ENCODE measurements around the gene ARL4C.

The ARL4C gene

GRCh38 chr2:234497594-234498235, 834 bp upstream of the ARL4C start:
- no peak for DNase-seq

DNA sequence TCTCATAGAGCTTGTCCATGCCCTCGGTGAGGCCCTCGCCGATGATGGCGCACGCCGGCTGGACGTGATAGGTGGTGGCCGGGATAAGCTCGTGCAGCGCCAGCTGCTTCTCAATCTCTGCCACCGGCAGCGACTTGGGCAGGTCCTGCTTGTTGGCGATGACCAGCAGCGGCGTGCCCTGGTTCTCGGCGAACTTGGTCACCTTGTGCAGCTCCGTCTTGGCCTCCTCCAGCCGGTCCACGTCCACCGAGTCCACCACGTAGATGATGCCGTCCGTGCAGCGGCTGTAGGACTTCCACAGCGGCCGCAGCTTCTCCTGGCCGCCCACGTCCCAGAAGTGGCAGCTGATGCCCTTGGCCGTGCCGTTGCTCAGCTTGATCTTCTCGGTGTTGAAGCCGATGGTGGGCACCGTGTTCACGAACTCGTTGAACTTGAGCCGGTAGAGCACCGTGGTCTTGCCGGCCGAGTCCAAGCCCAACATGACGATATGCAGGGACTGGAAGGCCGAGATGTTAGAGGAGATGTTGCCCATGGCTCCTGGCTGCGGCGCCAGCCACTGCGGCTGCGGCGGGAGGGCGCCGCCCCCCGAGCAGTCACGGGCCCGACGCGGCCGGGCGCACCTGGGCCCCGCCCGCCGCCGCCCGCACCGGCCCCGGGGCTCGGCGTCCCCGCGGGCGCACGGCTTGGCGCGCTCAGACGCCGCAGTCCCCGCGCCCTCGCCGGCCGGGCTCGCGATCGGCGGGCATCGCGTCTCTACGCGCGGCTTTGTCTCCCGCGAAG, 636 bp downstream of the ARL4C start:
- DNase-seq = no peak

DNA sequence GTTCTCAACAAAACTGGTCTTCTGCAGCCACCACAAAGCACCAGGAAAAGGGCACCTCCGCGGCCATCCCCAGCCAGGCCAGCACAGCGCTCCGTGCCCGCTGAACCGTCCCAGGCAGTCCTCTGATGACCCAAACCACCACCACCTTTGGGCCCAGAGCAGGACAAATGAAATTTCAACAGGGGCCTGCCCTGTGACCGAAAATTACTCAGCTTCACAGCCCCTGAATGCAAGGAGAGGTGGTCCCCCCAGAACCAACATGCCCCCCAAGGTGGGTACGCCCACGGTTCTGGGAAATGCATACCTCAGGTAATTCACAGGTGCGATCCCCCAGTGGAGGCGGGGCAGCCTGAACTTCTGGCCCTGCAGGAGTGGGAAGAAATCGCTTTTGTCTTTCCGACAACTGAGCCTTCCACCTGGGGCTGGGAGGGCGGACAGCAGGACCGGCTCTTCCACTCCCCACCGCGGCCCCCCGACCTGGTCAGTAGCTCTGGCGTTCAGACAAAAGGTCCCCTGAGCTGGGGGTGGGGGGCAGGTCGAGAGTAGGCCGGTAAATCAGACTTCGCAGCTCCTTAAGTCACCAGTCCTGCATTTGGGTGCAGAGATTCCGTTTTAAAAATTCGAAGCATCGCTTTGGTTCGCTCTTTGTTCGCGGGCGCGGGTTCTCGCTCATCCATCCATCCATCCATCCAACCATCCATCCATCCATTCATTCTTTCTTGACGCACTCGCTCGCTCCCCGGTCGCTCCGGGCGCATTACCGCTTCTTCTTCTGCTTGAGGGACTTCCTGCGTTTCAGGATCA, 1.4 kb downstream of the ARL4C start:
- no peak for DNase-seq

DNA sequence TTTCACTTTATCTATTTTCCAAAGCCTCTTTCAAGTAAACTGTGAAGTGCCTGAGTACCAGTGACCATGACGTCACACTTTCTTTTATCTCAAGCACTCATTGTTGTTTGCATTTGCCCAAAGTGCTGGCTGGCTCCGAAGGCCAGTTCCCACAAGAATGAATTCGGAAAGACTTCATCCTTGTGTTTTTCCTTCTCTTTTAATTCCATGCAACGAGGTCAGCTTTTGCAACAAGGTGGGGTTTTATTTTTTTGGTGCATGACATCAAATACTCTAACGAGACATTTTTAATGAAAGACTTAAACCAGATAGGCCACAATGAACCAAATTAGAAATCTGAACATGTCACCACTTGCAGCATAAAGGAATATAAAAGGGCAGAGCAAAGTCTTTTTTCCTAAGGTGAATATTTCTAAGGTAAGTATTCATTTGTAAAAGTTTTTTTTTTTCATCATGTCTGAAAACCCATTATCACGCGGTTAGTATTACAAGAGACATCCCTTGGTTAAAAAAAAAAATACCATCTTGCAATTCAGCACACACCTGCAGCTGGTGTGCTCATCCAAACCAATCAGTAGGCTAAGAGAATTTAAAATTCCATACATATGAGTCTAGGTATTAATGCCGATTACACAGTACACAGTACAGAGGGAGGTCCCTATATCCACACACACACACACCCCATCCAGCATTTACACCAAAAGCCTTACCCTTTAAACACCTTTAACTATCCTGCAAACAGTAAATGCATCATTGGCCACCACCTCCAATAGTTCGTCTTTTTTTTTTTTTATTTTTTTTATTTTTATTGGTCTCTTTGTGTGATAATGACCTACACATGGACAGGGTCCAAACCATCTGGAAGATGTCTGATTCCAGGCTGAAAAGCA, 2.3 kb downstream of the ARL4C start:
- DNase-seq = no peak

DNA sequence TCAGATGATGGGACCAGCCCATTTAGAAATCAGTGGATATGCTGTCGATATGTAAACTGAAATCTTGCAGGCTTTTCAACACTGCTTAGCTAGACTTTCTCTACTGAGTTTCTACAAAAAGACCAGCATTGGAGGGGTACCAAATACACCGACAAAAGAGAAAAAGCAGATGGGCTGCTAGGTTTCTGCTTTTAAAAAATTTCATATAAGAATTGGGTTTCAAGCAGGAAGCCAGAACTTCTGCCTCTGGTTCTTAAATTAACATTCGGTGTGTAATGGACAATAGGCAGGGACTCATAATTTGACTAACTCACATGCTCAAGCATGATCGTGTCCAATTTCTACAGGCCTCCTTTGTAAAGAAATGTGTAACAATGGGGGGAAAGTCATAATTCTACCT, 3.1 kb downstream of the ARL4C start:
- DNase-seq = no peak

DNA sequence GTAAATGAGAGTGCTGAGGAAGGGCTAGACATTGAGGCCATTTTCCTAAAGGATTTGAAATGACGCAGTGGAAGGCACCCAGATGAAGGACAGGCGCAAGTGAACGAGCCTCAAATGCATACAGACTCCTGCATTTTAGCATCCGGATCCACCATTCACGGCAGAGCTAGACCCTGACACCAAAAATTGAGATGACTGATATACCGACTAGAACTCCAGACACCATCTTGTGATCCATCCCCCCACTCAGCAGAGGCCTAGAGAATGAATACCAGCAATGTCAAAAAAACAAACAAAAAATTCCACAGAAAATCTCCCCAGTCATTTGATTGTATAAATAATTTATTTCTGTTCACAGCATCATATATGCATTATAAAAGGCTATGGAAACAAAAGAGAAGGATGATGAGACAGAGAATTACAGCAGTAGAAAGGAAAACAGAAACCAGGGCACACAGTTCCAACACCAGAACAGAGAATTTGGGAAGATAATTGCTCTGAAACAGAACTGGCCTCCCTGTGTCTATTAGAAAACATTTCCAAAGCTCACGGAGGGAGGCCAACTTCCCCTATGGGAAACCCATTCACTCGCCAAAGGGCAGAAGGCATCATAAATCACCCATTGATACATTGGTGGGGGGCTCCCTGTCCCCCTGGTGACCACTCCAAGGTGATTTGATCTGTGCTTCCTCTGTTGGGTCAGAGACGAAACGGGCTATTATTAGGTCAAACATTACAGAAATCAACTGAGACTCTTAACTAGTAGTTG, 4.0 kb downstream of the ARL4C start:
- no peak for DNase-seq

DNA sequence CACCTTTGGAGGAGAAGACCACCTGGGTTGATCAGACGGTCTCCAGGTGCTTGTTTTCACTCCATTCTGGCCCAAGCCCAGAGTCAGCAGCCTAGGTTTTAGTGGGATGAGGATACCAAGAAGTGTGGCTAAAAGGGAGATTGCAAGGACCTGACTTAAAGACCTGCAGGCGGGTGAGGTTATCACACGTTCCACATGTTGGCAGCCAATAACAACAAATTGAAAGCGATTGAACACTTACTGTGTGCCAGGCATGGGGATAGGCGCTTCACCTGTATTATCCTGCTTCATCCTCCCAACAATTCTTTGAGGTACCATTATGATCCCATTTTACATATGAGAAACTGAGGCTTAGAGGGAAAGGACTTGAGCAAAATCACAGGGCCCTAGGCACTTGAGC, 5.0 kb downstream of the ARL4C start:
- no peak for DNase-seq

DNA sequence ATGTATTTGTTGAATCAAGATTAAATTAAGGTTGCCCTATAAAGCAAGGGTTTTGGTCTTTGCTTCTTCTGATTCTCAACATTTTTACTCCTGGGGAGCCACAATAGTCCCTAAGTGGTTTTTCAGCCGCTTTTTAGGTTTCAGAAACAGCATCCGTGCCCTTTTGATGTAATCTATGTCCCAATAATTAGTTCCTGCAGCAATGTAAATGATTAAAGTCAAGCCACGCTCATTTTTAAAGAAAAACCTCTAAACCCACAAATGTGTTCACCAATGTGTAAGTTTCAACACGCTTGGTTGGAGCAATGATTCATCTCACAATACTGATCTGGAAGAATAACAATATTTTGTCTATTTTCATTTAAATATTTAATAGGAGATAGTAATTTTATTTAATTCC, 5.6 kb downstream of the ARL4C start:
- no peak for DNase-seq

GRCh38 chr2:234490271-234491091, 6.4 kb downstream of the ARL4C start:
- DNase-seq = no peak

DNA sequence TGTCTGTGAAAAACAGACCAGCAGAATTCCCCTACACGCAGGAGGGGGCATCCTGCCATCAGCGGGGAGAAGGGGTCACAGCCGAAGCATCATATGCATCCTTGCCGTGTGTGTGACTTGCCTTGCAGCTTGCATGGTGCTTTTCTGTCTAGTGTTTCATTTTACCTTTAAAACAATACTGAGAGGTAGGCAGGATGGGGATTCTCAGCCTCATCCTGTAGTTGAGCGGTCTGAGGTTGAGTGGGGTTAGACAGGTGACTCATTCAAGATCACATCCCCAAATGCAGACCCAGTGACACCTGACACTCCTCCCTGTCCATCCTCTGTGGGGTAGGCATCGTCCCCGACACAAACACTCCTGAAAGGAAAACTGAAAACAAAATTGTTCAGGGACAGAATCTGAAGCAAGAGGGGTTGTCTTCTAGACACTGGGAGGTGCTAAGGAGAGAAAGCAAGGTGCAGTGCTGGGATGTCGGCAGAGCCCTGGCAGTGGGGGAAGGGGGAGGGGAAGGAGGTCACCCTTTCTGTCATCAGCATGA, 7.9 kb downstream of the ARL4C start:
- no peak for DNase-seq

- no peak for DNase-seq
Measured at GRCh38 chr2:234488486-234488885, 8.4 kb downstream of the ARL4C start.

DNA sequence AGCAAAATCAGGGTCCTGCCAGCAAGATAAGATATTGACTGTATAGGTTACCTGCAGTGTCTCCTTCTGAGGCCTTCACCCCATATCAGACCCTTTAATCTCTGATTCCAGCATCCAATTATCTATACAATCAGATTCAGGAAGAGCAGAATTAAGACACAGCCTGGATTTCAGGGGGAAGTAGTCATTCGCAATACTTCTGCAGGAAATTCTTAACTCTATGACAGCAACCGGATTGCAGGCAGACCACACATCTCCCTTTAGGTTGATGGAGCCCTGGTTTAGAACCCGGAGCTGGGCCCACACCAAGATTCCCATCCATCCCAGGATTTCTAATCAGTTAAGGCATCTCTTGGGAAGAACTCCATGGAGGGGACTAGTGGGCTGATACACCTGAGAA, 9.5 kb downstream of the ARL4C start:
- DNase-seq = no peak

DNA sequence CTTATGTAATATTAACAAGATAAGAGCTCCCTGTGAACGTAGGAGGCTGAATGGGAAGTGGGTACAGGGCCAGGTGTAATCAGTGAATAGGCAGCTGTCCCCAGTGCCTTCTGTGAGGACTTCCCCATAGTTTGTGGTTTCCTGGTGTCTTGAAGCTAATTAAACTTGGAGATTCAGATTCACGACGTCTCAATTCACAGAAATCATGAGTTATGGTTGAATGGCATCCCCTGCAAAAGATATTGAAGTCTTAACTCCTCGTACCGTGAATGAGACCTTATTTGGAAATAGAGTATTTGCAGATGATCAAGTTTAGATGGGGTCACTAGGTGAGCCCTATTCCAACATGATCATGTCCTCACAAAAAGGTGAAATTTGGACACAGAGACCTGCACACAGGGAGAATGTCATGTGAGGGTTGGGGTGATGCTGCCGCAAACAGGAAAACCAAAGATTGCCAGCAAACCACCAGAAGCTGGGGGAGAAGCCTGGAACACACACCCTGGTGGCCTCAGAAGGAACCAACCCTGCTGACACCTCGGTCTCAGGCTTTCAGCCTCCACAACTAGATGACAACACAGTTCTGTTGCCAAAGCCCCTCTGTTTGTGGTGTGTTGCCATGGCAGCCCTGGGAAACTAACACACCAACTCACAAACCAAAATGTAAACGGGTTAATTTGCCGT, 13.2 kb downstream of the ARL4C start:
- DNase-seq = no peak

DNA sequence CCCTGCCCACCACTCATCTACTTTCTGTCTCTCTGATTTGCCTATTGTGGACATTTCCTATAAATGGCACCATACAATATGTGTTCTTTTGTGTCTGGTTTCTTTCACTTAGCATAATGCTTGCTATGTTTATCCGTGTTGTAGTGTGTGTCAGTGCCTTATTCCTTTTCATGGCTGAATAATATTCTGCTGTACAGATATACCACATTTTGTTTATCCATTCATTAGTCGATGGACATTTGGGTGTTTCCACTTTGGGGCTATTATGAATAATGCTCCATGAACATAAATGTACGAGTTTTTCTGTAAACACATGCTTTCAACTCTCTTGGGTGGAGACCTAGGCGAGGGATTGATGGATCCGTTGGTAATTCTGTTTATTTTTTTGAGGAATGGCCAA, 15.6 kb downstream of the ARL4C start:
- DNase-seq = no peak

DNA sequence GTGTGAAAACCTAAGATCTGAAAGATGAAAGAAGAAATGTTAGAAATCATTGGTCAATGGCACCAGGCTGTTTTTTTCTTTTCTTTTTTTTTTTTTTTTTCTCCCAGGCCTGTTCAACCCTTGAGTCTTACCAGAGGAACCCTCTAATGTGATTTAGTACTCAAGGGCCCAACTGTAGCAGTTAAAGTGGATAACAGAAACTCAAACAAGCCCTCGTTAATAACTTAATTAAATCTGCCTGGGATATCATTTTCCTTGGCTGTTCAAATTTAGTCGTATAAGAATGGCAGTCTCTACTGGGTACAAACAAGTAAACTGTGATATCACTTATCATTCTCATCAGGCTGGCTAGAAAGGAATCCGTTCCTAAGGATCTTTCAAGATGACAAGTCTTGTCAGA, 16.5 kb downstream of the ARL4C start:
- no peak for DNase-seq

- no peak for DNase-seq
Measured at GRCh38 chr2:234479465-234479864, 17.4 kb downstream of the ARL4C start.

DNA sequence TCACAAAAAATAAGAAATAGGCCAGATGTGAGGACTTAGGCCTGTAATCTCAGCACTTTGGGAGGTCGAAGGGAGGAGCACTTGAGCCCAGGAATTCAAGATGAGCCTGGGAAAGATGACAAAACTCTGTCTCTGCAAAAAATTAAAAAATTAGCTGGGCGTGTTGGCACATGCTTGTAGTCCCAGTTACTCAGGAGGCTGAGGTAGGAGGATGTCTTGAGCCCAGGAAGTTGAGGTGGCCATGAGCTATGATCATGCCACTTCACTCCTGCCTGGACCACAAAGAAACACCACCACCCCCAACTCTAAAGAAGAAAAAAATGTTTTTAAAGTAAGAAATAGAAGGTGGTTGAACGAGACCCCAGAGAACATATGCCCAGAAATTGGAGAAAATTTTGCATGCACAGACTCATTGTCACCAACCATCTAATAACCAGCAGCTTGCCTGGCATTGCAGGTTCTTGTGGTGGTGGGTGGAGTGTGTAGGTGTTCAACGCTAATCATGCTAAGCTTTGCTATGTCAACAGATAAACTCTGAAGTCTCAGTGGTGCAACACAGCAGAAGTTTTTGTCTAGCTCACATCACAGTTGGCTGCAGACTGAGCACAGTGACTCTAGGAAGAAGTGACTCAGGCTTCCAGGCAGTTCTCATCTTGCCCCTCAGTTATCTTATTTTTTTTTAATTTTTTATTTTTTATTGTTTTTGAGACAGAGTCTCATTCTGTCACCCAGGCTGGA, 18.6 kb downstream of the ARL4C start:
- no peak for DNase-seq

GRCh38 chr2:234476766-234477165, 20.1 kb downstream of the ARL4C start:
- DNase-seq = no peak

GRCh38 chr2:234474654-234475053, 22.2 kb downstream of the ARL4C start:
- DNase-seq = no peak

DNA sequence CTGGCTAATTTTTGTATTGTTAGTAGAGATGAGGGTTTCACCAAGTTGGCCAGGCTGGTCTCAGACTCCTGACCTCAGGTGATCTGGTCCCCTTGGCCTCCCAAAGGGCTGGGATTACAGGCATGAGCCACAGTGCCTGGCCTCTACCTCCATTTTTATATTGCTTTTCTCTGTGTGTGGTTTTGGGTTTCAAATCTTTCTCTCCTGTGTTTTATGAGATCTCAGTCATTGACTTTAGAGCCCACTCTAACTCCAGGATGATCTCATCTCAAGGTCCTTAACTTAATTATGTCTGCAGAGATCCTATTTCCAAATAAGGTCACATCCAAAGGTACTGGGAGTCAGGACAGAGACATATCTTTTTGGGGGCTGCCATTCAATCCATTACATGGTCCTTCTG, 24.7 kb downstream of the ARL4C start:
- no peak for DNase-seq
